Subcutaneous abdominal adipose tissue (tissue), 5 donors: ENCODE data around the gene CEP72.

Source experiments
- H3K27ac ChIP-seq: one replicate; pipeline ENCODE4 v1.7.0; 2013; ENCODE audit warnings: low read depth, mild to moderate bottlenecking, inconsistent platforms, low read length, moderate library complexity
- H3K27me3 ChIP-seq, 5 donors: one replicate each; pipeline ENCODE4 v1.7.0; 2013; ENCODE audit warnings: low read length in 5 of 5, inconsistent platforms in 1 of 5; ENCODE audit not compliant: control insufficient read depth in 5 of 5, insufficient read depth in 4 of 5
- H3K36me3 ChIP-seq, 5 donors: one replicate each; pipeline ENCODE4 v1.7.0; 2013; ENCODE audit warnings: low read length in 5 of 5; ENCODE audit not compliant: control insufficient read depth in 5 of 5, insufficient read depth in 5 of 5
- H3K4me1 ChIP-seq, 5 donors: one replicate each; pipeline ENCODE4 v1.7.0; 2013; ENCODE audit warnings: low read length in 5 of 5, mild to moderate bottlenecking in 3 of 5, moderate library complexity in 1 of 5; ENCODE audit not compliant: control insufficient read depth in 5 of 5, insufficient read depth in 5 of 5
- H3K4me3 ChIP-seq, 5 donors: one replicate each; pipeline ENCODE4 v1.7.0; 2013; ENCODE audit warnings: low read length in 5 of 5, low read depth in 1 of 5
- H3K9ac ChIP-seq, 5 donors: one replicate each; pipeline ENCODE4 v1.7.0; 2013; ENCODE audit warnings: low read length in 5 of 5, mild to moderate bottlenecking in 4 of 5, moderate library complexity in 3 of 5
- H3K9me3 ChIP-seq, 5 donors: one replicate each; pipeline ENCODE4 v1.7.0; 2013; ENCODE audit warnings: low read length in 5 of 5; ENCODE audit not compliant: control insufficient read depth in 5 of 5
- donor health status: healthy.
- donor health status: healthy.
- donor health status: healthy.
- donor health status: healthy.
- donor health status: healthy.

Gene CEP72

GRCh38 chr5:611731-612486 lies at the start of gene CEP72:
Gene CEP72, plus strand, starts transcription at chr5:612340. Its CDS starts 22 bp downstream, at chr5:612362.
- Histone ChIP-seq H3K27ac (no peak within 1 kb of the TSS), H3K27me3 (peaks cover 0 to 17% (median 12%) of the 10 kb centered on the region in 5 donors), H3K9me3 (no peaks in the 10 kb centered on the region), H3K36me3 (no peaks in the 10 kb centered on the region), H3K4me3 (peak within 1 kb of the TSS; percentile 59 to 78 (median 75)), H3K4me1 (peaks cover 0 to 17% (median 13%) of the 10 kb centered on the region in 5 donors), H3K9ac (peak within 1 kb of the TSS in 4 of 5 donors; percentile 65 to 81 (median 71))

DNA sequence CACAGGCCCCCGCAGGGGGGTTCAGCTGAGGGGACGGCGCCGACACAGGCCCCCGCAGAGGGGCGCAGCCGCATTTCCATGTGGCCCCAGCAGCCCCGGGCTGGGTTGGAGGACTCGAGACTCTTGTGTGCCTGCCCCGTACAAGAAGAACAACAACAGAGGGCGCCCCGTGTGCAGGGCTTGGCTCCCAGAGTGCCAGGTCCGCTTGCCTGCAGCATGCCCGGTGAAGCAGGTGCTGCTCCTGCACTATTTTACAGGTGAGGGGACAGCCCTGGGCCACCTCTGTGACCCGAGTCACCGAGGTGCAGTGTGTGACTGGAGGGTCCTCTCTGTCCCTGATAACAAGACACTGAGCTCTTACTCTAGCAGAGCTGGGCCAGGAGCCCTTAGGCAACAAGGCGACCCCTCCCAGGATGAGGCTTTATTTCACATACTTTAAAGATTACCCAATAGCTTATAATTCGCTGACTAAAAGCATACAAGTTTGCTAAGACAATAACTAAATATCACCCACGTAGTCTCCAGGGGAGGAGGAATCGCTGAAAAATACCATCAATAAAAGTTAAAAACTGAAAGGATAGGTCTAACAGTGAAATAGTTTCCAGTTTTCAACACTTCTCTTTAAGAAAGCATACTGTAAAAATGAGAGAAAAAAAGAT lies 46.2 kb upstream of the CEP72 start:
- Histone ChIP-seq H3K4me3 (no peak overlapping the region), H3K36me3 (no peaks in the 10 kb centered on the region), H3K27me3 (peaks cover 5 to 44% (median 35%) of the 10 kb centered on the region in 5 donors), H3K27ac (no peak overlapping the region), H3K9ac (no peak overlapping the region), H3K4me1 (peaks cover 0 to 4% (median 0%) of the 10 kb centered on the region in 5 donors), H3K9me3 (peaks cover 0 to 6% (median 0%) of the 10 kb centered on the region in 5 donors)

- no peak overlapping the region for H3K9ac ChIP-seq
- no peak overlapping the region for H3K4me3 ChIP-seq
- peaks cover 5 to 42% (median 30%) of the 10 kb centered on the region in 5 donors for H3K27me3 ChIP-seq
- H3K27ac ChIP-seq, result no peak overlapping the region
- peaks cover 0 to 6% (median 0%) of the 10 kb centered on the region in 5 donors for H3K9me3 ChIP-seq
- peaks cover 0 to 4% (median 0%) of the 10 kb centered on the region in 5 donors for H3K4me1 ChIP-seq
- H3K36me3 ChIP-seq, result no peaks in the 10 kb centered on the region
Measured at GRCh38 chr5:566636-567309, 45.4 kb upstream of the CEP72 start.

GRCh38 chr5:567664-568060 lies 44.5 kb upstream of the CEP72 start:
- H3K27me3 ChIP-seq, result peaks cover 5 to 44% (median 32%) of the 10 kb centered on the region in 5 donors
- H3K9me3 ChIP-seq, result peaks cover 0 to 6% (median 0%) of the 10 kb centered on the region in 5 donors
- H3K9ac ChIP-seq, result no peak overlapping the region
- no peak overlapping the region for H3K4me3 ChIP-seq
- peaks cover 0 to 4% (median 0%) of the 10 kb centered on the region in 5 donors for H3K4me1 ChIP-seq
- H3K27ac ChIP-seq, result no peak overlapping the region
- H3K36me3 ChIP-seq, result no peaks in the 10 kb centered on the region

GRCh38 chr5:568061-568781 lies 43.9 kb upstream of the CEP72 start:
- H3K4me1 ChIP-seq, result peaks cover 0 to 4% (median 0%) of the 10 kb centered on the region in 5 donors
- H3K36me3 ChIP-seq, result no peaks in the 10 kb centered on the region
- H3K4me3 ChIP-seq, result no peak overlapping the region
- H3K27ac ChIP-seq, result no peak overlapping the region
- H3K9me3 ChIP-seq, result peaks cover 0 to 6% (median 0%) of the 10 kb centered on the region in 5 donors
- peaks cover 5 to 44% (median 32%) of the 10 kb centered on the region in 5 donors for H3K27me3 ChIP-seq
- no peak overlapping the region for H3K9ac ChIP-seq

DNA sequence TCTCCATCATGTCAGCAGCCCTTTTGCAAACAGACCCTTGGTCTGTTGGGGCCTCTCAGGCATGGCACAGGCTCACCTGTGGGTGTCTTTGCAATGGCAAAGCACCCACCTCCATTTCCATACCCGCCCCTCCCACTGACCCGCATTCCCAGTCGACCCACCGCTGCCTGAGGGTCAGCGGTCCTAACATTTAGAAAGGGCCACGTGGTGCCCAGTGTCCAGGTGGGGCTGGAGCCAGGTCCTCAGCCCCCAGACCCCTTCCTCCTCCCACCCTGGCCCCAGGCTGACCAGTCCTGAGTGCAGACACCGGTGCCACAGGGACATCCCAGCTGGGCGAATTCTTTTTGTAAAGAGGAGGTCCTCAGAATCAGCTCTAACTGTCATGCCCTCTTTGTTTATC lies 43.3 kb upstream of the CEP72 start:
- H3K27me3 ChIP-seq, result peaks cover 5 to 44% (median 35%) of the 10 kb centered on the region in 5 donors

DNA sequence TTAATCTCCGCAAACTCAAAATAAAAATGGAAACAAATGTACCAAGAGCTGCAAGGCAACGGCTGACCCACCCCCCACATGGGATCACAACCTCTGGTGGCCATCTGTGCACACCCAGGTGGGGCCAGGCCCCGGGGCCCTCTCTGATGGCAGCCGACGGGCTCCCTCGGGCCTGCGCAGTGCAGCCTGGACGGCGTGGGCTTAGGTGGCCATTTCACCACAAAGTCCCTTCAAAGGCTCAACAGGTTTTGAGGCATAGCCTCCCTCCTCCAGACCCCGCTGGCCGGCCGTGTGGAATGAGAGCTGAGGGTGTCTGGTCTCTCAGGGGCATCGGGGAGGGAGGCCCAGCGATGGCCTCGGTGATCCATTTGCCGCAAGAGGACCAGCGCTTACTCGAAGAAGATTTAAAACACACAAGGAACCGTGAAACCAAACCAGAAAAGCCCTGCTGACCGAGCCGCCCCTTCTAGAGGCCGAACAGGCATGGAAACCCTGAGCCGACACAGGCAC lies 42.7 kb upstream of the CEP72 start:
- Histone ChIP-seq H3K4me1 (peaks cover 0 to 4% (median 0%) of the 10 kb centered on the region in 5 donors), H3K9ac (no peak overlapping the region), H3K9me3 (peaks cover 0 to 6% (median 0%) of the 10 kb centered on the region in 5 donors), H3K4me3 (no peak overlapping the region), H3K27ac (no peak overlapping the region), H3K36me3 (no peaks in the 10 kb centered on the region), H3K27me3 (peaks cover 5 to 44% (median 40%) of the 10 kb centered on the region in 5 donors)

More for the DNA sequence above, 43.3 kb upstream of the CEP72 start:
- Histone ChIP-seq H3K4me1 (peaks cover 0 to 4% (median 0%) of the 10 kb centered on the region in 5 donors), H3K9me3 (peaks cover 0 to 6% (median 0%) of the 10 kb centered on the region in 5 donors), H3K36me3 (no peaks in the 10 kb centered on the region), H3K27ac (no peak overlapping the region), H3K4me3 (no peak overlapping the region), H3K9ac (no peak overlapping the region)

GRCh38 chr5:569868-570361 lies 42.2 kb upstream of the CEP72 start:
- Histone ChIP-seq H3K9ac (no peak overlapping the region), H3K9me3 (peaks cover 0 to 8% (median 0%) of the 10 kb centered on the region in 5 donors), H3K27me3 (peaks cover 5 to 46% (median 40%) of the 10 kb centered on the region in 5 donors), H3K4me1 (peaks cover 0 to 4% (median 0%) of the 10 kb centered on the region in 5 donors), H3K36me3 (no peaks in the 10 kb centered on the region), H3K27ac (no peak overlapping the region), H3K4me3 (no peak overlapping the region)

- H3K27ac ChIP-seq, result no peak overlapping the region
- H3K9me3 ChIP-seq, result peaks cover 1 to 14% (median 2%) of the 10 kb centered on the region in 5 donors
- H3K27me3 ChIP-seq, result peaks cover 5 to 50% (median 40%) of the 10 kb centered on the region in 5 donors
- no peak overlapping the region for H3K4me3 ChIP-seq
- no peaks in the 10 kb centered on the region for H3K36me3 ChIP-seq
- peaks cover 0 to 4% (median 0%) of the 10 kb centered on the region in 5 donors for H3K4me1 ChIP-seq
- H3K9ac ChIP-seq, result no peak overlapping the region
Measured at GRCh38 chr5:570446-570845, 41.7 kb upstream of the CEP72 start.
